Type B pancreatic cell (in vitro differentiated cells): ENCODE results near the gene PARN. TPM values are rescaled to one million over a fixed set of nuclear protein-coding genes. Genes with fewer than 3 reads are reported as not detected.
"Not testable (repeated sequence)": the region's sequence is repeated elsewhere in the genome, so short reads cannot be mapped to it uniquely, and the experiment has no call there.

Experiments used
- DNase-seq: peaks from one replicate; pipeline ENCODE4 v3.0.0; 2021; ENCODE audit warnings: mixed read lengths; ENCODE audit not compliant: unreplicated experiment; ENCODE audit errors: extremely low spot score
- H3K27ac Mint-ChIP-seq: 2 replicates; pipeline ENCODE4 v1.8.0; 2021; ENCODE audit warnings: mild to moderate bottlenecking, mixed read lengths
- H3K27me3 Mint-ChIP-seq: 2 replicates; pipeline ENCODE4 v1.8.0; 2021; ENCODE audit warnings: mixed read lengths
- H3K36me3 Mint-ChIP-seq: 2 replicates; pipeline ENCODE4 v1.8.0; 2021; ENCODE audit warnings: mixed read lengths
- H3K4me1 Mint-ChIP-seq: one replicate; pipeline ENCODE4 v1.8.0; 2021; ENCODE audit warnings: mixed read lengths; ENCODE audit not compliant: unreplicated experiment
- H3K4me3 Mint-ChIP-seq: 2 replicates; pipeline ENCODE4 v1.8.0; 2021; ENCODE audit warnings: mild to moderate bottlenecking, mixed read lengths
- H3K9me3 Mint-ChIP-seq: 2 replicates; pipeline ENCODE4 v1.8.0; 2021; ENCODE audit warnings: mixed read lengths
- total RNA-seq: library from RNA; stranded (reverse); gene quantifications from 2 replicates; pipeline ENCODE4 v1.2.1, GENCODE V29; 2021; ENCODE audit warnings: low replicate concordance
- TF ChIP-seq, protein P1 (sequence below): fragments of 200-600 bp; sonication (generic); conservative IDR thresholded peaks from 2 replicates; pipeline ENCODE4 v1.5.0; 2021; ENCODE audit warnings: antibody characterized with exemption, mild to moderate bottlenecking

The PARN gene
- total RNA-seq, 1 donor from 2014 or later, result 26.1 TPM

DNA sequence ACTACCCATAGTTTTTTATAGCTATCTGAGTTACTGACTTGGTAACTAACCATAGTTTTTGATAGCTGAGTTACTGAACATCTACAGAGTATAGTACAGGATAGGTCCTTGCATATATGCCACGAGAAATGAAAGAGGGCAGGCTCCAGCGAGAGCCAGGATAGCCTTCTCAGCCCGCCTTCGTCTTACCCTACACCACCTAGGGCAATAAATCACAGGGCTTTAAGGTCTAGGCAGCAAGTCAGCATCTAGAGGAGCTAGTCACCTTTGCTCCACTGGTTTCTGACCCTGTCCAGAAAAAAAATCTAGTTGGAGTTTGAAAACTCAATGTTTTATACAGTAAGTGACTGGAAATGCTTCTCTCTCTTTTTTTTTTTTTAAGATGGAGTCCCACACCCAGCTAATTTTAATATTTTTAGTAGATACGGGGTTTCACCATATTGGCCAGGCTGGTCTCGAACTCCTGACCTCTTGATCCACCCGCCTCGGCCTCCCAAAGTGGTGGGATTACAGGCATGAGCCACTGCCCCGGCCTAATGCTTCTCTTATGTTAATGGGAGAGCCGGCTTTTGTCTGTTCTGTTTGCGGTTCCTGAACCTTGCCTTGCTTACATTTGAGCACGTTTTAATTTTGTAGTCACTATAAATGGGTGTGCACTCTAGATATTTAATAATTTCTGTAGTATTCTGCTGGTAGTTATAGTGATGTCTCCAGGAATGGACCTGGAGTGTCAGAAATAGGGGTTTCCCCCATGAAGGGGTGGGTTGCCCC is 5.5 kb upstream of the PARN start:
- peak overlapping the region; percentile 86 for H3K27ac Mint-ChIP-seq

DNA sequence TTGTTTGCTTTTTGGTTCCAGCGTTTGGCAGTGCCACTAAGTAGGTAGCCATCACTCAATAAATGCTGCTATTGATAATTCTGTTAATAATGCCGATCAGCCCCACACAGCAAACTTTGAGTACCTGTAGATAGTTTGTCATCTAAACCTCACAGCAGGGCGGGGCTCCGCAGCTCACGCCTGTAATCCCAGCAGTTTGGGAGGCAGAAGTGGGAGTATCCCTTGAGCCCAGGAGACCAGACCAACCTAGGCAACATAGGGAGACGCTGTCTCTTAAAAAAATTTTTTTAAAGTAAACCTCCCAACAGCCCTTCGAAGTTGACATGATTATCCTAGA is 4.3 kb upstream of the PARN start:
- peaks cover 33% of the 10 kb centered on the region for H3K4me1 Mint-ChIP-seq
- DNase-seq, result no peak
- no peaks in the 10 kb centered on the region for H3K36me3 Mint-ChIP-seq
- H3K4me3 Mint-ChIP-seq, result peak overlapping the region; percentile 100
- H3K9me3 Mint-ChIP-seq, result peaks cover 5% of the 10 kb centered on the region
- TF ChIP-seq, protein P1, sequence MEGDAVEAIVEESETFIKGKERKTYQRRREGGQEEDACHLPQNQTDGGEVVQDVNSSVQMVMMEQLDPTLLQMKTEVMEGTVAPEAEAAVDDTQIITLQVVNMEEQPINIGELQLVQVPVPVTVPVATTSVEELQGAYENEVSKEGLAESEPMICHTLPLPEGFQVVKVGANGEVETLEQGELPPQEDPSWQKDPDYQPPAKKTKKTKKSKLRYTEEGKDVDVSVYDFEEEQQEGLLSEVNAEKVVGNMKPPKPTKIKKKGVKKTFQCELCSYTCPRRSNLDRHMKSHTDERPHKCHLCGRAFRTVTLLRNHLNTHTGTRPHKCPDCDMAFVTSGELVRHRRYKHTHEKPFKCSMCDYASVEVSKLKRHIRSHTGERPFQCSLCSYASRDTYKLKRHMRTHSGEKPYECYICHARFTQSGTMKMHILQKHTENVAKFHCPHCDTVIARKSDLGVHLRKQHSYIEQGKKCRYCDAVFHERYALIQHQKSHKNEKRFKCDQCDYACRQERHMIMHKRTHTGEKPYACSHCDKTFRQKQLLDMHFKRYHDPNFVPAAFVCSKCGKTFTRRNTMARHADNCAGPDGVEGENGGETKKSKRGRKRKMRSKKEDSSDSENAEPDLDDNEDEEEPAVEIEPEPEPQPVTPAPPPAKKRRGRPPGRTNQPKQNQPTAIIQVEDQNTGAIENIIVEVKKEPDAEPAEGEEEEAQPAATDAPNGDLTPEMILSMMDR, result no peak
- H3K27me3 Mint-ChIP-seq, result no peaks in the 10 kb centered on the region
- peak overlapping the region; percentile 99 for H3K27ac Mint-ChIP-seq

More for the DNA sequence above, 5.5 kb upstream of the PARN start:
- no peak for DNase-seq
- Mint-ChIP-seq H3K4me1 (peaks cover 32% of the 10 kb centered on the region), H3K36me3 (no peaks in the 10 kb centered on the region), H3K27me3 (no peaks in the 10 kb centered on the region), H3K4me3 (peak overlapping the region; percentile 62), H3K9me3 (no peaks in the 10 kb centered on the region)
- TF ChIP-seq, protein P1, result no peak

DNA sequence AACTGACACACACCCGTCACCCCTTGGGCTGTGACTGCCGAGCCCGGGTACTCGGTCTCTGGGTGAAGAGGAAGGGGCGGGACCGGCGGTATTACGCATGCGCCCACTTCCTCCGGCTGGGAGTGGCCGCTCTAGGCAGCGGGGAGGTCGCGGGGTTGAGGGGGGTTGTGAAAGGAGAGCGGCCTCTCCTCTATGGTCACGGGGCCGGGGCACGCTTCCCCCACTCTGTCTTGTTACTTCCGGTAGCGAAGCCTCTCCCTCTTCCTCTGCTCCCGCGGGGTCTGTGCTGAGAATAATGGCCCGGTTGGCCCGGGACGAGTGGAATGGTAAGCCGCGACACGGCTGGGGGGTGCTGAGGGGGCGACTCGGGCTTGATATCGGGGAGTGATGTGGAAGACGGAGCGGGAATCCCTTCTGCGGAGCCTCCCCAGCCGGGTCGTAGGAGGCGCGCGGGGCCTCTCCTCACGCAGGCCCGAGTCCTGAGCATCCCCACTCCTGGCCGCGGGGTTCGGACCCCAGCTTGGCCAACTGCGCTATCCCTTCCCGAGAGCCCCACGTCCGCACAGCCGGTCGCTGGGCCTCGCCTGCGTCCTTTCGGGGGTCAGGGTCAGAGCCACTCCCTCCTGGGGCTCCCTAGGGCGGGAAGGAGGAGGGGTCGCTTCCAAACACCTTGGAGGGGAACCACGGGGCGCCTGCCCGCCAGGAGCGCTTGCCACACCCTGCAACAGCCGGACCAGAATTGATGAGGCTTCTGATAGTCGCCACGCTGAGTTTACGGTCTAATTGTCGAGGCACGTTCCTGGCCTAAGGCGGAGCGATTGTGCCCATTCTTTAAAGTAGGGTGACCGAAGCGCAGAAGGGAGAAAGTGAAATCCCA is 2.9 kb upstream of the PARN start, which contains the start of gene BFAR:
Gene BFAR, plus strand, starts transcription at position 259 of the 877 bp plus-strand sequence. CDS start 11,396 bp downstream, outside the sequence.
- H3K36me3 Mint-ChIP-seq, result no peaks in the 10 kb centered on the region
- peaks cover 5% of the 10 kb centered on the region for H3K9me3 Mint-ChIP-seq
- H3K27me3 Mint-ChIP-seq, result no peaks in the 10 kb centered on the region
- H3K4me3 Mint-ChIP-seq, result peak within 1 kb of the TSS; percentile 100
- peak; percentile 99 for DNase-seq
- TF ChIP-seq, protein P1, result no peak
- peaks cover 40% of the 10 kb centered on the region for H3K4me1 Mint-ChIP-seq
- peak within 1 kb of the TSS; percentile 99 for H3K27ac Mint-ChIP-seq

DNA sequence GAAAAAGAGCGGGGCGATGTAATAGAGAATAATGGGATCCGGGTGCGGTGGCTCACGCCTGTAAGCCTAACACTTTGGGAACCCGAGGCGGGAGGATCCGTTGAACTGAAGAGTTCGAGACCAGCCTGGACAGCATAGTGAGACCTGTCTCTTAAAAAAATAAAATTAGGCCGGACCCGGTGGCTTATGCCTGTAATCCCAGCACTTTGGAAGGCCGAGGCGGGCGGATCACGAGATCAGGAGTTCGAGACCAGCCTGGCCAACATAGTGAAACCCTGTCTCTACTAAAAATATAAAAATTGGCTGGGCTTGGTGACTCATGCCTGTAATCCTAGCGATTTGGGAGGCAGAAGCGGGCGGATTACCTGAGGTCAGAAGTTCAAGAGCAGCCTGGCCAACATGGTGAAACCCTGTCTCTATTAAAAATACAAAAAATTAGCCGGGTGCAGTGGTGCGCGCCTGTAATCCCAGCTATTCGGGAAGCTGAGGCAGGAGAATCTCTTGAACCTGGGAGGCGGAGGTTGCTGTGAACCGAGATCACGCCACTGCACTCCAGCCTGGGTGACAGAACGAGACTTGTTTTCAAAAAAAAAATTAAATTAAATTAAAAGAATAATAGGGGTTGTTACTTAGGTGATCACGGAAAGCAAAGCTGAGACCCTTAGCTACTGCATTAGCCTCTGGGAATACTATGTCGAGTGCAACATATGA is 715 bp upstream of the PARN start:
- peak overlapping the region; percentile 96 for H3K27ac Mint-ChIP-seq
- peak overlapping the region; percentile 86 for H3K4me3 Mint-ChIP-seq
- H3K9me3 Mint-ChIP-seq, H3K36me3 Mint-ChIP-seq, DNase-seq, H3K27me3 Mint-ChIP-seq: not testable (repeated sequence)
- H3K4me1 Mint-ChIP-seq, result peaks cover 27% of the 10 kb centered on the region

DNA sequence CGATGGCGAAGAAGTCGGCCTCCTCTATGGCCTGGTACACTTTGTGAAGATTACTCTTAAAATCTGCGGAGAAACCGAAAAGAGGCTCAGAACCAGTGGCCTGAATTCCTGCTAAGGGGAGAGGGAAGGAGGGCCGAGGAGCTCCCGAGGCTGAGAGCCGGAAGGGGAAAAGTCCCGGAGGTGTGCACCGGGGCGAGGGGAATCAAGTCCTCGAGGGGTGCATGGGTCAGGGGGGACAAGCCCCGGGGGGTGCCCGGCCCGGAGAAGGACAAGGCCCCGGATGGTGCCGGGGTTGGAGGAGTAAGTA is 495 bp downstream of the PARN start:
- Mint-ChIP-seq H3K36me3 (peaks cover 6% of the 10 kb centered on the region), H3K4me1 (peaks cover 24% of the 10 kb centered on the region)

More for the DNA sequence above, 495 bp downstream of the PARN start:
- Mint-ChIP-seq H3K4me3 (peak overlapping the region; percentile 86), H3K27me3 (no peaks in the 10 kb centered on the region), H3K9me3 (peaks cover 5% of the 10 kb centered on the region), H3K27ac (peak overlapping the region; percentile 97)
- TF ChIP-seq, protein P1, result no peak
- DNase-seq, result no peak
